CD14-positive monocyte (primary cell): Measurements from ENCODE around the gene TSC22D3. TPM values are rescaled to one million over a fixed set of nuclear protein-coding genes. Genes with fewer than 3 reads are reported as not detected.

Experiments
- DNase-seq, 3 donors: peaks; one replicate each; pipeline ENCODE4 v3.0.0-alpha.2; 2011 to 2022
- H2AFZ ChIP-seq: 2 replicates; pipeline ENCODE4 v1.6.0; 2012; ENCODE audit warnings: mild to moderate bottlenecking, low read depth, low read length, inconsistent platforms; ENCODE audit not compliant: insufficient read depth, poor library complexity, severe bottlenecking
- H3K27ac ChIP-seq, 2 donors: 1 replicate in 1 of 2; 2 replicates in 1 of 2; pipeline ENCODE4 v1.5.1; 2012 to 2013; ENCODE audit warnings: low read length in 2 of 2, control low read depth in 1 of 2, inconsistent platforms in 1 of 2, low read depth in 1 of 2, mild to moderate bottlenecking in 1 of 2
- H3K27me3 ChIP-seq, 2 donors: one replicate each; pipeline versions ENCODE4 v1.6.0 to v1.6.1; 2011 to 2013; ENCODE audit warnings: low read length in 2 of 2; ENCODE audit not compliant: control insufficient read depth in 2 of 2, insufficient read depth in 2 of 2
- H3K36me3 ChIP-seq, 2 donors: replicated peaks in 1 of 2; 1 replicate in 1 of 2; 2 replicates in 1 of 2; pipeline versions ENCODE4 v1.5.1 to v1.6.1; 2012 to 2013; ENCODE audit warnings: low read length in 2 of 2, control low read depth in 1 of 2, inconsistent platforms in 1 of 2, mild to moderate bottlenecking in 1 of 2; ENCODE audit not compliant: insufficient read depth in 2 of 2, control insufficient read depth in 1 of 2
- H3K4me1 ChIP-seq, 2 donors: 1 replicate in 1 of 2; 2 replicates in 1 of 2; pipeline versions ENCODE4 v1.5.1 to v1.6.1; 2012 to 2013; ENCODE audit warnings: low read length in 2 of 2, control low read depth in 1 of 2, inconsistent platforms in 1 of 2, mild to moderate bottlenecking in 1 of 2, moderate library complexity in 1 of 2; ENCODE audit not compliant: insufficient read depth in 2 of 2, control insufficient read depth in 1 of 2
- H3K4me2 ChIP-seq: replicated peaks from 2 replicates; pipeline ENCODE3; 2012; ENCODE audit warnings: low read length, moderate library complexity, mild to moderate bottlenecking; ENCODE audit not compliant: poor library complexity, severe bottlenecking; ENCODE audit errors: extremely low read depth
- H3K4me3 ChIP-seq, 3 experiments: fragments of 200-600 bp in 1 of 3; sonication (generic) in 1 of 3; replicated peaks in 1 of 3; 1 replicate in 2 of 3; 2 replicates in 1 of 3; pipeline ENCODE4 v1.5.1; 2011 to 2013; ENCODE audit warnings: low read length in 3 of 3, mild to moderate bottlenecking in 3 of 3, control low read depth in 2 of 3, low read depth in 2 of 3, inconsistent platforms in 1 of 3, moderate library complexity in 1 of 3
- H3K79me2 ChIP-seq: 2 replicates; pipeline ENCODE4 v1.6.0; 2012; ENCODE audit warnings: mild to moderate bottlenecking, control low read depth, inconsistent platforms, low read length, moderate library complexity; ENCODE audit not compliant: insufficient read depth
- H3K9ac ChIP-seq: 2 replicates; pipeline ENCODE4 v1.6.0; 2017; ENCODE audit warnings: low read length, mild to moderate bottlenecking; ENCODE audit not compliant: insufficient read depth, poor library complexity, severe bottlenecking
- H3K9me3 ChIP-seq, 2 donors: replicated peaks in 1 of 2; 1 replicate in 1 of 2; 2 replicates in 1 of 2; pipeline versions ENCODE4 v1.5.1 to v1.6.1; 2012 to 2013; ENCODE audit warnings: low read length in 2 of 2, control low read depth in 1 of 2; ENCODE audit not compliant: control insufficient read depth in 1 of 2, insufficient read depth in 1 of 2
- H4K20me1 ChIP-seq: 2 replicates; pipeline ENCODE4 v1.6.0; 2012; ENCODE audit warnings: mild to moderate bottlenecking, low read length, control low read depth, moderate library complexity; ENCODE audit not compliant: insufficient read depth
- H3K27ac Mint-ChIP-seq, 7 donors: one replicate each; pipeline ENCODE4 v1.8.0; 2020; ENCODE audit warnings: mild to moderate bottlenecking in 7 of 7, mixed read lengths in 7 of 7, moderate library complexity in 6 of 7, inconsistent platforms in 2 of 7
- H3K27me3 Mint-ChIP-seq, 3 donors: one replicate each; pipeline ENCODE4 v1.8.0; 2021 to 2022; ENCODE audit warnings: low read depth in 3 of 3, mild to moderate bottlenecking in 3 of 3, mixed read lengths in 3 of 3, moderate library complexity in 3 of 3, inconsistent platforms in 1 of 3
- H3K36me3 Mint-ChIP-seq, 2 donors: one replicate each; pipeline ENCODE4 v1.8.0; 2020; ENCODE audit warnings: mixed read lengths in 2 of 2, inconsistent platforms in 1 of 2, mild to moderate bottlenecking in 1 of 2
- H3K4me1 Mint-ChIP-seq: one replicate; pipeline ENCODE4 v1.8.0; 2020; ENCODE audit warnings: mild to moderate bottlenecking, mixed read lengths
- H3K4me3 Mint-ChIP-seq, 2 donors: one replicate each; pipeline ENCODE4 v1.8.0; 2020; ENCODE audit warnings: mild to moderate bottlenecking in 2 of 2, mixed read lengths in 2 of 2, moderate library complexity in 1 of 2
- H3K9me3 Mint-ChIP-seq, 7 donors: one replicate each; pipeline ENCODE4 v1.8.0; 2020 to 2022; ENCODE audit warnings: mixed read lengths in 7 of 7, mild to moderate bottlenecking in 6 of 7, moderate library complexity in 6 of 7, inconsistent platforms in 2 of 7
- CTCF ChIP-seq: fragments of 200-600 bp; IDR thresholded peaks from one replicate; pipeline ENCODE4 v1.8.0; 2022; ENCODE audit warnings: antibody characterized with exemption, mild to moderate bottlenecking
- WGBS: methylation state at CpG from one replicate; pipeline ENCODE4 v1.1.5; 2013; ENCODE audit warnings: missing lambda C conversion rate; ENCODE audit not compliant: insufficient coverage; 5-methylcytosine and 5-hydroxymethylcytosine counted together
- intact Hi-C, 2 donors: fragments of 100-400 bp; cut with micrococcal nuclease; formaldehyde crosslinking; loops; one replicate each; pipeline versions ENCODE4 v1.15.0 to v1.15.1; 2023
- polyA plus RNA-seq, 3 donors: library from polyadenylated mRNA; depleted of rRNA in 1 of 3; unstranded in 2 of 3; stranded (reverse) in 1 of 3; fragments of 300-500 nt in 2 of 3; fragments of >200 nt in 1 of 3; fragmentation: Illumina TruSeq in 2 of 3; gene quantifications; 1 replicate in 2 of 3; 2 replicates in 1 of 3; pipeline ENCODE4 v1.2.3, GENCODE V29; 2012 to 2021

Gene TSC22D3
- polyA plus RNA-seq, 3 donors: 171 to 1,562 (median 326) TPM

GRCh38 chrX:107716816-107717700 is 58.5 kb downstream of the TSC22D3 start:
- 7% methylated on average over 14 of the region's 29 CpGs for WGBS
- DNase-seq: peak; percentile 84 to 91 (median 90)
- peaks cover 29 to 35% of the 10 kb centered on the region in 2 donors for H3K36me3 Mint-ChIP-seq

More at GRCh38 chrX:107716816-107717700, 58.5 kb downstream of the TSC22D3 start:
- Histone ChIP-seq H2AFZ (no peak overlapping the region), H3K4me1 (peaks cover 60 to 62% of the 10 kb centered on the region in 2 donors), H3K36me3 (peaks cover 28 to 30% of the 10 kb centered on the region in 2 donors), H3K9ac (peak overlapping the region; percentile 94), H3K79me2 (peaks cover 26% of the 10 kb centered on the region), H3K4me2 (peak overlapping the region; percentile 87), H4K20me1 (peaks cover 35% of the 10 kb centered on the region), H3K9me3 (no peaks in the 10 kb centered on the region), H3K4me3 (peak overlapping the region; percentile 66 to 99 (median 94)), H3K27ac (peak overlapping the region; percentile 53 to 95), H3K27me3 (no peaks in the 10 kb centered on the region)
- peaks cover 0 to 6% (median 3%) of the 10 kb centered on the region in 7 donors for H3K9me3 Mint-ChIP-seq
- H3K27me3 Mint-ChIP-seq: peaks cover 0 to 21% (median 2%) of the 10 kb centered on the region in 3 donors
- peak overlapping the region; percentile 93 to 96 for H3K4me3 Mint-ChIP-seq
- peaks cover 53% of the 10 kb centered on the region for H3K4me1 Mint-ChIP-seq
- intact Hi-C loops: loop anchor here (2.0 kb wide), 1 partner anchor 42 kb away; no protein-coding TSS in a partner anchor
- H3K27ac Mint-ChIP-seq: peak overlapping the region; percentile 89 to 99 (median 93)
- TF ChIP-seq CTCF: no peak
